Astrocyte of the cerebellum (primary cell): ENCODE results near the gene MYOCD.

Experiments
- DNase-seq: peaks from one replicate; pipeline ENCODE4 v3.0.0-alpha.2; 2011; ENCODE audit warnings: low read depth
- H3K4me3 ChIP-seq: 2 replicates; pipeline ENCODE4 v1.5.1; 2011; ENCODE audit warnings: mild to moderate bottlenecking, low read depth, low read length, moderate library complexity
- in situ Hi-C: cut with HindIII; loops from 2 replicates; pipeline ENCODE4 v1.10.0; 2017; ENCODE audit warnings: low sequenced_read_pairs
- TF ChIP-seq, protein P1 (sequence below): IDR thresholded peaks from 2 replicates; pipeline ENCODE4 v1.5.1; 2012; ENCODE audit warnings: low read length, low read depth, moderate library complexity, mild to moderate bottlenecking; ENCODE audit errors: missing control alignments

MYOCD gene

DNA sequence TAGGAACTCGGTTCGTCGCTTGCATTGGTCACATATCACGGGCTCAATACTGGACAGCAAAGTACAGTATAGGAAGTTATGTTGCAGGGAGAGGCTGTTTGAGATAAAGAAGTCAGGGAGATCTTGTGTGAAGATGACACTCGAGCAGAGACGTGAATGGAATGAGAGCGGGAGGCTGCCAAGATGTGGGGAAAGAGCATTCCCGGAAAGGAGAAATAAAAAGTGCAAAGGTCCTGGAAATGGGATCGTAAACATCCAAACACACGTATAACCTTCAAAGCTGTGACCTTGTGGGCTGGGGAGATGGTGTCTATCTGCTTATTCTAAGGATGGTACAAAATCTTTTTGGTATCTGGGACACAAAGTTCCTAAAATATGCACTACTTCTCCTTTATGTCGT, 43.0 kb upstream of the MYOCD start:
- in situ Hi-C loops: no loop called here
- no peak overlapping the region for H3K4me3 ChIP-seq
- TF ChIP-seq, protein P1, sequence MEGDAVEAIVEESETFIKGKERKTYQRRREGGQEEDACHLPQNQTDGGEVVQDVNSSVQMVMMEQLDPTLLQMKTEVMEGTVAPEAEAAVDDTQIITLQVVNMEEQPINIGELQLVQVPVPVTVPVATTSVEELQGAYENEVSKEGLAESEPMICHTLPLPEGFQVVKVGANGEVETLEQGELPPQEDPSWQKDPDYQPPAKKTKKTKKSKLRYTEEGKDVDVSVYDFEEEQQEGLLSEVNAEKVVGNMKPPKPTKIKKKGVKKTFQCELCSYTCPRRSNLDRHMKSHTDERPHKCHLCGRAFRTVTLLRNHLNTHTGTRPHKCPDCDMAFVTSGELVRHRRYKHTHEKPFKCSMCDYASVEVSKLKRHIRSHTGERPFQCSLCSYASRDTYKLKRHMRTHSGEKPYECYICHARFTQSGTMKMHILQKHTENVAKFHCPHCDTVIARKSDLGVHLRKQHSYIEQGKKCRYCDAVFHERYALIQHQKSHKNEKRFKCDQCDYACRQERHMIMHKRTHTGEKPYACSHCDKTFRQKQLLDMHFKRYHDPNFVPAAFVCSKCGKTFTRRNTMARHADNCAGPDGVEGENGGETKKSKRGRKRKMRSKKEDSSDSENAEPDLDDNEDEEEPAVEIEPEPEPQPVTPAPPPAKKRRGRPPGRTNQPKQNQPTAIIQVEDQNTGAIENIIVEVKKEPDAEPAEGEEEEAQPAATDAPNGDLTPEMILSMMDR: no peak

DNA sequence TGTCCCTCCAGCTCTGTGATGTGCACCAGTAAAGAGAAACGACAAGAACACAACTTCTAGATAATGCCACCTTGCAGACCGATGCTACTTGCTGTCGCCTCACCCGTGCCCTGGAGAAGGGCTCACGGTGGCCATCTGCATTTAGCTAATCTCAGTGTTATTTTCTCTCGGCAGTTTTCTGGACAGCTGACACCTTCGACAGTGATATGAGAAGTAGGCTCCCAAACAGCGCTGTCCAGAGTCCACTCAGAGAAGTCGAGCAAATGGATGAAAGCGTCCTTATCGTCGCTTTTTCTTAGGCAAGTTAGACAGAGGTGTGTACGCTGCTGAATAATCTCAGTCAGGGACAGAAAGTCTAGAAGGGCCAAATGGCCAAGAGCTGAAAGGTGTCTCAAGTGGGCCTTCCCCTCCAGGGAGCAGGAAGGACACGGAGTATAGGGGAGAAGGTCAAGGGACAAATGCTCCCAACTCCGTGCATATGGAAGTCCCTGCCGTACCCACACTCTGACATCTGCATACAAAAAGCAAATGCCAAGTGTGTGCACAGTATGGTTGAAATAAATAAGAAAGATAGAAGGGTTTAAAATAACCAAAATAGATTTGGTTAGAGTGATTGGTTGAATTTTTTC, 42.4 kb upstream of the MYOCD start:
- in situ Hi-C loops: no loop called here
- TF ChIP-seq, protein P1: no peak
- DNase-seq: no peak

More for the DNA sequence above, 43.0 kb upstream of the MYOCD start:
- DNase-seq: no peak

DNA sequence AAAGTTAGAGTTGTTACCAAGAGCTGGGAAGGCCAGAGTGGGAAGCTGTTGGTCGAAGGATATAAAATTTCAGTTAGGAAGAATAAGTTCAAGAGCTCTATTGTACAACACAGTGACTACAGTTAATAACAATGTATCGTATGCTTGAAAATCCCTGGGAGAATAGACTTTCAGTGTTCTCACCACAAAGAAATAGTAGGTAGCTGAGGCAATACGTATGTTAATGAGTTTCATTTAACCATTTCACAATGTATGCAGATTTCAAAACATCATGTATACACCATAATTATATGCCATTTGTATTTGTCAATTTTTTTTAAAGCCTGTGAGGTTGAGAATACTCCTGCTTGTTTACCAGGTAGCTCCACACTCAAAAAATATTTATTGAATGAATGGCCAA, 41.5 kb upstream of the MYOCD start:
- H3K4me3 ChIP-seq: no peak overlapping the region
- TF ChIP-seq, protein P1: no peak
- in situ Hi-C loops: no loop called here
- no peak for DNase-seq

More for the DNA sequence above, 42.4 kb upstream of the MYOCD start:
- no peak overlapping the region for H3K4me3 ChIP-seq

DNA sequence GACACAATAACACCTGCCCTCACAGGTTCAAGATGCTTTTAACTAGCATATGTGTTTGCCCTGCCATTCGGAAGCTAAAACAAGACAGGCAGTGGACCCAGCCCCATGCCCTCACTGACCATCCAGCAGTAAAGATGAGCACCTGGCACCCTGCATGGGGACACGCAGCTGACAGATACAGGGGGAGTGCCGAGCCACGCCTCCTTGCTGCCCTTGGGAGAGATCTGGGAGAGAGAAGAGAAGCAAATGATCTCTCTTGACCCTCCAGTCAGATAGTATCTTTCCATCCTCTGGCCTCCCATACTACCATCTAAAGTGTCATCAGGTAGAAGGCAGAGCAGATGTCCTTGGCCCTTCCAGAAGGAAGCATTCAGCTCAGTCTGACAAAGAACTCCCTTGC, 40.6 kb upstream of the MYOCD start:
- DNase-seq: no peak
- TF ChIP-seq, protein P1: no peak
- no peak overlapping the region for H3K4me3 ChIP-seq
- in situ Hi-C loops: no loop called here

DNA sequence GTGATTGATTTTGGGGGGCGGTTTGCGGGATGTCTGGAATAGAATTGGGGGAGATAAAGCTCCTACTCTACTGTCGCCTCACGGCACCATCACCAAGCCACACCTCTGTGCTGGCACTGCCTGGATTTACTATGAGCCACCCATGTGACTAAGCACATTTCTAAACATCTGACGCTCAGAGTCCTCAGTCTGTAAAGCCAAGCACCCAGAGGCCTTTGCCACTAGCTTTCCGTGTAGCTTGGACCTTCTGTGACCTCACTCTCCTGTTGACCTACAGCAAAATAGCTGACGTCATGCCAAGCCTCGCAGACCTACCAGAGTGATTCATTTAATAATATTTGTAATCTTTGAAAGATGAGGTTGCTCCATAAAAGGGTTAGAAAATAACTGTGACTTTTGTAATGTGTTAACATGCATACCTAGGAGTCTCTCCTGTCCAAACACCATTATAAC, 38.5 kb upstream of the MYOCD start:
- DNase-seq: peak; percentile 64
- H3K4me3 ChIP-seq: no peak overlapping the region
- in situ Hi-C loops: no loop called here
- TF ChIP-seq, protein P1: no peak

DNA sequence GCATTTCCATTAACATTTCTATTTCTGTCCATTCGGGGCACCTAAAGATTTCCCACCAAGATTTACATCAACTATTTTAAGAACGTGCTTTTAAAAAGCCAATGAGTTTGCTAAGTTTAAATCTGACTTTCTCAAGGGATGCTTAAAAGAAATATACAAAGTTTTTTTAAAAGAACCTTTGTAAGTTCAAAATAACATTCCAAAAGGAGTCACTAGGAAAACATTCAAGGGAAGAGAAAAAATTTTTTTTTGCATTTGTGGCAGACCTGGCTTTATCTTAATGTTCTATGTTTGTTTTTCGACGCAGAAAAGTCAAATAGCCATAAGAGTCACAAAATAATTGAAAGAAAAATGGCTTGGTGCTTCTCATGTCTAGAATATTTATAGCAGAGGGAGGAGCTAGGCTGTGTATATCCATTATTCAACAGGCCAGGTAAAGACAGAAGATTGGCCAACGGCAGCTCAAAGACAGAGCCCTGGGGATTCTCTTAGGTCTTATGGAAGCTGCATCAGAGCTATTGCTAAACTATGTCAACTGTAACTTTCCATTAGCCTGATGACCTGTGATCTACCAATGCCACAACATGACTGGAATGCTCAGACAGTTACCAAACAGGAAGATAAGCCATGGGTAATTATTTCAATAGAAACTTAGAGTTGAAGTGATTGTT, 37.8 kb upstream of the MYOCD start:
- in situ Hi-C loops: no loop called here
- DNase-seq: no peak

More for the DNA sequence above, 37.8 kb upstream of the MYOCD start:
- TF ChIP-seq, protein P1: no peak
- H3K4me3 ChIP-seq: no peak overlapping the region
